Measurements from ENCODE around the gene ANKDD1B.
"Not testable (repeated sequence)": the region's sequence is repeated elsewhere in the genome, so short reads cannot be mapped to it uniquely, and the experiment has no call there.

ANKDD1B gene

GRCh38 chr5:75611311-75612225, at the start of gene ANKDD1B:
Gene ANKDD1B, plus strand, starts transcription at chr5:75611453. Its CDS starts 182 bp downstream, at chr5:75611635.
- no peak for DNase-seq

GRCh38 chr5:75565991-75566709, 45.1 kb upstream of the ANKDD1B start:
- DNase-seq = not testable (repeated sequence)

GRCh38 chr5:75566710-75567309, 44.4 kb upstream of the ANKDD1B start:
- no peak for DNase-seq

- DNase-seq = no peak
Measured at GRCh38 chr5:75567710-75568109, 43.5 kb upstream of the ANKDD1B start.

GRCh38 chr5:75568202-75568601, 43.1 kb upstream of the ANKDD1B start:
- DNase-seq = no peak

DNA sequence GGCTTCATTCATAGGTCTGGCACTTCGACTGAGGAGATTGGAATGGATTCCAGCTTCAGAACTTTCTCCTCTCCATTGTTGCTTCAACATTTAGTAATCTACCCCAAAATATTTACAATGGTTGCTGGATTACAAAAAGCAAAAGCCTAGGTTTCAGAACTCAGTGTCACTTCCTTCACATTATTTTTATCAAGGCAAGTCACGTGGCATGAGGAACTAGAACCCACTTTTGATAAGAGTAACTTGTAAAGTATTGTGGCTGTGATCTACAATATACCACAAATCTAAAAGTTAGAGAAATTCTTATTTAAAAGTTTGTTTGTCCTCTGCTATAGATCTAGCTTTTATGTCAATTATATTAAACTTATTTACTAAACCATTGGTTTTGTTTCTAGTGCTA, 39.7 kb upstream of the ANKDD1B start:
- DNase-seq = no peak

DNA sequence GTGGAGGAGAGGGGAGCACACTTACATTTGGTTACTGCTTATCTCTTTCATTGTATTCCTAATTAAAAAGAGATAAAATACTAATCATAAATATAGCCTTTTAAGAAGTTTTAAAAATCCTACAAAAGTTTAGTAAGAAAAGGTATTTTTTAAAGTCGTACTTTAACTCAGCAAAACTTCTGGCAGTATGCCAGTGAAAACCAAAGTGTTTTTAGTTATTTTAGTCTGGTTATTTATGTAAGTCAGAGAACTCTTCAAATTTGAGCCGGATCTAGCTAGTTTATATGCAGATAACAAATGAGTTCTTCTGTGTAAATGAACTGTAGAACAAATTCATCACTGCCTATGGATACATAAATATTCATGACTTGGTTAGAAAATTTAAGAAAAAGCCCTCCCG, 36.5 kb upstream of the ANKDD1B start:
- DNase-seq = no peak

- not testable (repeated sequence) for DNase-seq
Measured at GRCh38 chr5:75578280-75578679, 33.0 kb upstream of the ANKDD1B start.

GRCh38 chr5:75584641-75585040, 26.6 kb upstream of the ANKDD1B start:
- no peak for DNase-seq

DNA sequence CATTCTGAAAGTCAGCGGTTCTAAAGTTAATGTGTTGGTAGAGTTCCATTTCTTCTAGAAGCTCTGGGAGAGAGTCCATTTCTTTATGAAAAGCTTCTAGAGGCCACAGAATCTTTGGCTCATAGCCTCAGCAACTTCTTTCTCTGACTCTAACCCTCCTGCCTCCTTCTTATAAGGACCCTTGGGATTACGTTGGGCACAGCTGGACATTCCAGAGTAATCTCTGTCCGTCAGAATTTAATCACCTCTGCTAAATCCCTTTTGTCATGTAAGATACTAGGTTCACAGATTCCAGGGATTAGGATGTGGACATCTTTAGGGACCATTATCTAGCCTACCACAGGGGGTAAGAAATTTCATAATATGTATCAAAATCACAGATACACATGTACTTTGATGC, 22.6 kb upstream of the ANKDD1B start:
- no peak for DNase-seq

DNA sequence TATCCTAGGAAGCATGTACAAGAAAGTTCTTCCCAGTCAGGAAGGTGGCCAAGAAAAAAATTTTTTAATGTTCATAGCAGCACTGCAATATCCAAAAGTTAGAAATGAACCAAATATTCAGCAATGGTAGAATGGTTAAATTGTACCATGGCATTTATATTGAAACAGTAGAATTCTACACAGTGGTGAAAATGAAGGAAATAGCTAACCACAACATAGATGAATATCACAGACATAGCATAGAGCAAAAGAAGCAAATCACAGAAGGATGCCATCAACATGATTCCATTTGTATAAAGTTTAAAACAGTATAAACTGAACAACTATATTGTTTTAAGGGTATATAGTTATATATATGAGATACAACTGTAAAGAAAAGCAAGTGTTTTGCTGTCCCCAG, 10.7 kb upstream of the ANKDD1B start:
- no peak for DNase-seq

DNA sequence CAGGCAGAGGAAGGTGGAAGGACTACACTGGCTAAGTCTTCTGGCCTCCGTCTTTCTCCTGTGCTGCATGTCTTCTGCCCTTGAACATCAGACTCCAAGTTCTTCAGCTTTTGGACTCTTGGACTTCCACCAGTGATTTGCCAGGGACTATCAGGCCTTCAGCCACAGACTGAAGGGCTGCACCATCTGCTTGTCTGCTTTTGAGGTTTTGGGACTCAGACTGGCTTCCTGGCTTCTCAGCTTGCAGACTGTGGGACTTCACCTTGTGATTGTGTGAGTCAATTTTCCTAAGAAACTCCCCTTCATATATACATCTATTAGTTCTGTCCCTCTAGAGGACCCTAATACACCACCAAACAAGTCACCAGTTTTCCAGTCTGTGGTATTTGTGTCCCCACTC, 9.7 kb upstream of the ANKDD1B start:
- no peak for DNase-seq

GRCh38 chr5:75601996-75602395, 9.3 kb upstream of the ANKDD1B start:
- DNase-seq = no peak

- DNase-seq = no peak
Measured at GRCh38 chr5:75603371-75603770, 7.9 kb upstream of the ANKDD1B start.

DNA sequence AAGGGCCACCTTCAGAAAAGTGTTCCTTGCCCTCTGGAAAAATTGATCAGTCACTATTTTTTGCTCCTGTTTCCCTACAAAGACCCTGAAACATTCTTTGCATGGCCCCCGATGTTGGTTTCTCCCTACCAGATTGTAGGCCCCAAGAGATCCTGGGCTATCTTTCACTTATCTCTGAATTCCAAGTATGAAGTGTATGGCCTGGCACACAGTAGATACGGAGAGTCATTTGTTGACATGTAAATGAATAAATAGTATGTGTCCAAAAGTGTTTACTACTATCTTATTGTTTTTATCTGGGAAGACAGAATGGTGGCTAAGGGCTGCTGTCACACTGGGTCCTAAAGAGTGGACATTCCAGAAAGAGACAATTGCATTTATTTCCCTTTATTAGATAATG, 7.4 kb upstream of the ANKDD1B start:
- DNase-seq = no peak

DNA sequence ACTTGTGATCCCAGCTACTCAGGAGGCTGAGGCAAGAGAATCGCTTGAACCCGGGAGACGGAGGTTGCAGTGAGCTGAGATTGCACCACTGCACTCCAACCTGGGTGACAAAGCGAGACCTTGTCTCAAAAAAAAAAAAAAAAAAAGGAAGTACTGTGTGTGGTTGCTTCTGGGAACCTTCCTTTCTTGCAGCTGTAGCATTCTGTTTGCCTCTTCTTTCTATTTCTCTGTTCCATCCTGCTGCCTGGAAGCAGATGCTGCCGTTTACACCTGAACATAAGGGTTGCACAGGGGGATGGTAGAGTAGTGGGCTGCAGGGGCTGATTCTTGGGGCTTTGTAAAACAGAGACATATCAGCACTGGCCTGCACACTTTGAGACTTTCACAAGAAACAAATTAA, 3.9 kb upstream of the ANKDD1B start:
- not testable (repeated sequence) for DNase-seq

GRCh38 chr5:75608870-75609269, 2.4 kb upstream of the ANKDD1B start:
- no peak for DNase-seq

DNA sequence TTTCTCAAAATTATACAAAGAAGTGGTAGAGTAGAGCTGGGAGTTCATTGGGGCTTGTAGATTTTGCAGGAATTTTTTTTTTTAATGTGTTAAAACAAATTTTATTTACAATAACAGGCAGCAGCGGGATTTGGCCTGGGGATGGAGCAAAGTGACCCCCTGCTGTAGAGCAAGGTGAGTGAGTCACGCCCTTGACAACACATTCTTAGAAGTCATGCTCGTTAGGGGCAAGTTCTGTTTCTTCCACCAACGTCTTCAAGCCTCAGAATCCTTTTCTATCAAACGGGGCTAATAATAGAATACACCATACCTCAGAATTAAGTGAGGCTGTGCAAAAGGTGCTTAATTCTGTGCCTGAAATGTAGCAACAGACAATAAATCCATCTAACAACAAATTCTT, 1.1 kb upstream of the ANKDD1B start:
- no peak for DNase-seq

- peak; percentile 14 for DNase-seq
Measured at GRCh38 chr5:75610859-75611310, 368 bp upstream of the ANKDD1B start.

GRCh38 chr5:75612226-75612569, 945 bp downstream of the ANKDD1B start:
- DNase-seq = no peak

DNA sequence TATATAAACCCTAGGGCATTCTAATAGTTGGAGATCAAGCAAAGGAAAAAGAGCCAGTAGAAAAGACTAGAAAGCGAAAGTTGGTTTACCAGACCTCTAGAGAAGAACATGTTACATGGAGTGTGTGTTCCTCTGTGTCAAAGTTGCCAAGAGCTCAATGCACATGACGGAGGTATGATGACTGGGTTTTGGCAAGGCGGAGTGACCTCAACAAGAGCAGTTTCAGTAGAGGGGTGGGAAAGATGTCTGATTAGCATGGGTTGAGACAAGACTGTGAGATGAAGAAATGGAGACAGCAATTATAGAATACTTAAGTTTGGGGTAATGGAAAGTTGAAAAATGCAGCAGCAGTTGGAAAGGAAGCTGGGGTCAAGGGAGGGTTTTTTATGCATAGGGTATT, 1.6 kb downstream of the ANKDD1B start:
- no peak for DNase-seq

DNA sequence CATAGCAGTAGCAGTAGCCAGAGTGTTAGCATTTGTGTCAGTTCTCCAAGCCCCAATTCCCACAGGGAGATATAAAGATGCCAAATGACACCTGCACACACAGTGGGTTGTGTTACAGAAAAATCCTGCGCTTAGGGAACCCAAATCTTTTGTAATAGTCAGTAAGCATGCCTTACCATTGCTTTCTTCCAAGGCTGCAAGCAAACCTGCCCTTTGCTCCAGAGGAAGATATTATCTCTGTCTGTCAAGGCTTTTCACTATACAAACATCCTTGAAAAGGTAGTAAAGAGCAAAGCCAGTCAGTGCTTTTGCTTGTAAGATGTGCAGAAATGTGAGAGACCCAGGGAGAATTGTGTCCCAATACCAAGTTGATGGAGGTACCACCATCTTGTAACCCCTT, 2.9 kb downstream of the ANKDD1B start:
- DNase-seq = no peak

DNA sequence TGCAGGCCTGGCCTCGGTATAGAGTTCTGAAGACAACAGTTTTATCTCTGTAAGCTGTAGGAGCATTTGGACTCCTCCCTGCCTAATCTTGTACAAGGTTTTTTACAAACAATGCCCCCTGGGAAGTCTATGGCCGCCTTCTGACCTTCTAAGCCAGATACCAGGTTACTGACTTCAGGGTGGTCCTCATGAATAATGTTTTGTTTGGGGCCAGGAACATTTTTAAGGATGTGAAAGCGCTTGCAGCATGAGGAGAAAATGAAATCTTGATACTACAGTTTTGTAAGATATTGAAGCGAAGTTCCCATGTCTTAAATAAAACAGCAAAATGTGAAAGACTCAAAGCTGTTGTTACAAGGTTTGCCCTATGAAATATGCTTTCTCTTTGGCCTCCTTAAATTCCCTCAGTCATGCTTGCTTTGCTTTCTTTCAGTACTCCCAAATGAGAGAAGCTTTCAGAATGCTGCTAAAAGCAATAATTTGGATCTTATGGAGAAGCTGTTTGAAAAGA, 5.2 kb downstream of the ANKDD1B start:
- no peak for DNase-seq

Data from DMS79 treated with DMSO at 0.1 percent for 48 hours (cell line).